Stimulated activated CD8-positive, alpha-beta memory T cell treated with anti-CD3 and anti-CD28 coated beads, Interleukin-4, amount 100 ng/mL, for 4 hours (primary cell): Measurements from ENCODE around the gene C14orf132.

ENCODE experiments used
- DNase-seq, 2 donors: peaks; one replicate each; pipeline ENCODE4 v3.0.0-alpha.2; 2020; ENCODE audit warnings: low read depth in 2 of 2, low spot score in 1 of 2

C14orf132 gene

DNA sequence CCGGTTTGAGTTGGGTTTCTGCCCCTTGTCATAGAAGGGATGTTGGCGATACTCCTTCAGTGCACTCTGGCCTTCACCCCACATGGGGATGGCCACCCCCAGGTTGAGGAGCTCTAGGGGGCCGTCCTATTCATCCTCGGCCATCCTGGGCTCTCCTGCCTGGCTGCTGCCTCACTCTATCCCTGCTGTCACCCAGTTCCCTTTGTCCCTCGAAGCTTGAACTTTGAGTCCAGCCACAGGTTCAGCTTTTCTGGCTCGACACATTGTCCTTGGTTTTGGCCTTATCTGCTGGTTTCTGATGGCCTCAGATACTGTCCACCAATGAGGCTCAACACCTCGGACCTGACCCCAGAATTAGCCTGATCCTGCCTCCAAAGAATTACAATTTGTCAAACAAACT, 58.6 kb downstream of the C14orf132 start:
- no peak for DNase-seq

DNA sequence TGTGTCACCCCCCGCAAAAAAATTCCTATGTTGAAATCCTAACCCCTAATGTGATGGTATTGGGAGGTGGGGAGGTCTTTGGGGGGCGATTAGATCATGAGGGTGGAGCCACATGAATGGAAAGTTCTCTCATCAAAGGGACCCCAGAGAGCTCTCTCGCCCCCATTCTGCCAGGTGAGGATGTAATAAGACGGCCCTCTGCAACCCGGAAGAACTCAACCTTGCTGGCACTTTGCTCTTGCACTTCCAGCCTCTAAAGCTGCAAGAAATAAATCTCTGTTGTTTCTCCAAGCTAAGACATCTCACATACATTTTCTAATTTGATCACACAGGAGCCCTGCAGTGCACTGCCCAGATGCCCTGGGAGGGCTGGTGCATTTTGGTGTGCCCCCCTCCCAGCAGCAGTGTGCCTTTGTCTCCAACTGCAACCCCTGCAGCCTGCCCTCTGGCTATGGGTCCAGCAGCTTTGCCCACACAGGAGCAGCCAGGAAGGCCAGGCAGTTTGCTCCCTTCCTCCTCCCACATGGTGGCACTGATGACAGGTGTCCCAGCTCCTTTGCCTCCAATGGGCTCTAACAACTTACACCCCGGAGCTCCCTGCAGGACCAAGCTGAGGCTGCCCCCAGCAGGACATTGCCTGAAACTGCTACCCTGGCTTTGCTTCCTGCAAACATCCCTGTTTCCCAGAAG, 59.3 kb downstream of the C14orf132 start:
- no peak for DNase-seq

DNA sequence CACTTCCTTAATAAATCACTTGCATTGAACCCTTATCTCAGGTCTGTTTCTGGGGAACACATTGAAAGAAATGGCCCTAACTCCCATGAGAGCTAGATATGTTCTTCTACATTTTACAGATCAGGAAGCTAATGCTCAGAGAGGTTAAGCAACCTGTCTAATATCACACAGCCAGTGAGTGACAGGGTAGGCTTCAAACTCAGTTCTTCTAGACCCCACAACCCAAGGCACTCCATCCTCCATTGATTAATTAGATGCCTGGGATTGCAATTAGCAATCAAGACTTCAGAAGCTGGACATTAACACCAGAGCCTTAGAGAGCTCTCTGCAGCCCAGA, 59.8 kb downstream of the C14orf132 start:
- no peak for DNase-seq

GRCh38 chr14:96100161-96101064, 61.3 kb downstream of the C14orf132 start:
- peak; percentile 2 to 21 for DNase-seq

DNA sequence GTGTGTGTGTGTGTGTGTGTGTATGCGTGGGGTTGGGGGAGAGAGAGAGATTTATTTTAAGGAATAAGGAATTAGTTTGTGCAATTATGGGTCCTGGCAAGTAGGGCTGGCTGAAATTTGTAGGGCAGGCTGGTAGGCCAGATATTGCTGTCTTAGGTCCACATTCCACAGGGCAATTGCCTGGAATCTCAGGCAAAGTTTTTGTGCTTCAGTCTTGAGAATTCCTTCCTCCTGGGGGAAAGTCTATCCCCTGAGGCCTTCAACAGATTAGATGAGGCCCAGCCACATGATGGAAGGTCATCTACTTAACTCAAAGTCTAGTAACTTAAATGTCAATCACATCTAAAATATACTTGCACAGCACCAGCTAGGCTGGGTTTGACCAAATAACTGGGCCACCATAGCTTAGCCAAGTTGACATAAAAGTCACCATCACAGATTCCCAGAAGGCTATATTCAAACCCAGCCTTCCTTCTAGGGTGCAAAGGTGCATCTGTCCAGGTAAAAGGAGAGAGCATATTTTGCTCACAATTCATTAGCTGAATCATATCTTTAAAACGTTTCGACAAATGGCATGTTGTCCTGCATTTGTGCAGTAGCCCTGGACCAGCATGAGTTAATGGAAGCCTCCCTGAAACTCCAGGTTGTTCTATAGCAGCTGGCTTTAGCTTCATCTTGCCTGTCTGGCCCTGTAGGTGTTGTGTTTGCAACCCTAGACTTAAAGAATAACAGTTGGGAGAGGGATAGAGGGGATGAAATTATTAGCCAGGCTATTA, 63.1 kb downstream of the C14orf132 start:
- no peak for DNase-seq

GRCh38 chr14:96103075-96103474, 63.9 kb downstream of the C14orf132 start:
- DNase-seq, result no peak

DNA sequence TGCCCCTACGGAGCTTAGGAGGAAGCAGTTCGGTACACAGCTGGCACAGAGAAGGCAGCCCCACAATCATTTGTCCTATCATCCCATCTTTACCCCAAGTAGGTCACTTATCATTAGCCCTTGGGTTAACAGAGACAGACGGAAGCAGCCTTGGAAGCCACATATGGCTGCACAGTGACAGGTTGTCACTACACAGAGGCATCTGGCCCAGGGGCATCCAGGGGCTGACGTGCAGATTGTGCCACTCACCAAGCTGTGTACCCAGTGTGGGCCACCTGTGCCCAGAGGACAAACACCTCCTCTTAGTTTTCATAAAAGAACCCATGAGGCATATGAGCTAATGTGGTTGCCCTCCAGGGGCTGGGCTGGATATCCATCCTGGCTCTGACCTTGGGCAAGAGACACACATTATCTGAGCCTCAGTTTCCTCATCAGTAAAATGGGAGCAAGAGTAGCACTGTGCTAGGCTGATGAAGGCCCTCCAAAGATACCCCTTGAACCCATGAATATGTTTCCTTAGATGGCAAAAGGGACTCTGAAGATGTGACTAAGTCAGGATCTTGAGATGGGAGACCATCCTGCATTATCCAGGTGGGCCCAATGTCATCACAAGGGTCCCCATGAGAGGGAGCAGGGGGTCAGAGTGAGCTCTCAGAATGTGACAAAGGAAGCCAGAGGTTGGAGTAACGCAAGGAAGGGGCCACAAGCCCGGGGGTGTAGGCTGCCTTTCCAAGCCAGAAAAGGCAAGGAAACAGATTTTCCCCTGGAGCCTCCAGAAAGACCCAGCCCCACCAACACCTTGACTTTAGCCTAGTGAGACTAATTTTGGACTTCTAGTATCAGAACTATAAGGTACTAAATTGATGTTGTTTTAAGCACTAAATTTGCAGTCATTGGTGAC, 64.6 kb downstream of the C14orf132 start:
- no peak for DNase-seq

GRCh38 chr14:96104469-96105057, 65.4 kb downstream of the C14orf132 start:
- no peak for DNase-seq

- DNase-seq, result no peak
These were observed 66.1 kb downstream of the C14orf132 start for GRCh38 chr14:96105089-96105925.

GRCh38 chr14:96105926-96106441, 66.8 kb downstream of the C14orf132 start:
- no peak for DNase-seq

GRCh38 chr14:96106891-96107290, 67.7 kb downstream of the C14orf132 start:
- DNase-seq, result no peak

- DNase-seq, result no peak
These were observed 69.1 kb downstream of the C14orf132 start for GRCh38 chr14:96108061-96108795.

- no peak for DNase-seq
These were observed 69.7 kb downstream of the C14orf132 start for GRCh38 chr14:96108911-96109310.

DNA sequence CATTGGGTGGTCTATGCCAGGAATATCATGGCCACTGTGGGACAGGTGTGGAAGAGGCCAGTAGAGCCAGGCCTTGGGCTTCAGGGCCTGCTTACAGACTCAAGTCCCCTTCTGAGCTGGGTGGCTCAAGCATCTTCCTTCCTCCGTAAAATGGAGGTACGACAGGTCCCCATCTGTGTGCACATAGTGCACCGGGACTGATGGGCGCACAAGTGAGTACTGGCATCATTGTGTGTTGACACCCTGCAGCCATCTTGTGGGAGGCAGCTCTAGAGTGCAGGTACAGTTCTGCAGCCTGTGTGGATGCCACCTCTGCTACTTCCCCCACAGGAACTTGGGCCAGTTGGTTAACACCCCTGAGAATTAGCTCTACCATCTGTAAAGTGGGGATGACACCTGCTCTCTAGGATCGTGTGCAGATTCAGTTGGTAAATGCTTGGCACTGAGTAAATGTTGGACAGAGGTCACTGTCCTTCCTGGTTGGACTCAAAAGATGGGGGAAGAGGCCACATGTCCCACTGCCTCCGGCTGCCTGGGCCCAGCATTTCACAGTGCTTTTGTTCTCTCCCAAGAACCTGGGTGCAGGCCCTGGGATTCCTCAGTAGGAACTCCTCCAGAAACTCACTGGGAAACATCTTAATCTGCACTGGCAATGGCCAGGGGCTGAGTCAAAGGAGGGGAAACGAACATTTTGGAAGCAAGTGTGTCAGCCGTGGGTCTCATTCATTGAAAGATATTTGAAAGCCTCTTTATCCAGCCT, 70.6 kb downstream of the C14orf132 start:
- DNase-seq, result no peak

- DNase-seq, result no peak
These were observed 72.9 kb downstream of the C14orf132 start for GRCh38 chr14:96112032-96112431.

GRCh38 chr14:96114002-96114401, 74.8 kb downstream of the C14orf132 start:
- DNase-seq, result no peak

GRCh38 chr14:96117101-96117897, 78.1 kb downstream of the C14orf132 start:
- DNase-seq, result no peak
